SU-DHL-6 (cell line): ENCODE measurements around the gene CTBP1.

ENCODE experiments used
- H2AFZ ChIP-seq: fragments of 200-600 bp; sonication (generic); 2 replicates; pipeline ENCODE4 v1.6.1; 2014; ENCODE audit warnings: low read depth, mild to moderate bottlenecking, moderate library complexity, mixed read lengths, antibody characterized with exemption, low read length; ENCODE audit not compliant: severe bottlenecking
- H3F3A ChIP-seq: fragments of 200-600 bp; shearing (Covaris generic); 2 replicates; pipeline ENCODE4 v1.6.0; 2016; ENCODE audit warnings: antibody characterized with exemption, mild to moderate bottlenecking; ENCODE audit not compliant: insufficient read depth
- H3K27ac ChIP-seq: fragments of 200-600 bp; sonication (generic); 2 replicates; pipeline ENCODE4 v1.5.1; 2016; ENCODE audit warnings: low read depth, mild to moderate bottlenecking, low read length, moderate library complexity, mixed read lengths
- H3K27me3 ChIP-seq: fragments of 200-600 bp; sonication (generic), shearing (Covaris generic); 2 replicates; pipeline ENCODE4 v1.6.0; 2014; ENCODE audit warnings: mild to moderate bottlenecking, low read length
- H3K36me3 ChIP-seq: fragments of 200-600 bp; sonication (generic); 2 replicates; pipeline ENCODE4 v1.6.1; 2014; ENCODE audit warnings: mild to moderate bottlenecking, low read length, mixed read lengths
- H3K4me2 ChIP-seq: fragments of 300-600, 200-600 bp; shearing (Covaris generic), sonication (generic); 2 replicates; pipeline ENCODE4 v1.6.0; 2014; ENCODE audit warnings: low read length, low read depth, mild to moderate bottlenecking; ENCODE audit not compliant: poor library complexity, severe bottlenecking
- H3K4me3 ChIP-seq: fragments of 200-600 bp; sonication (generic); 2 replicates; pipeline ENCODE4 v1.5.1; 2014; ENCODE audit warnings: antibody characterized with exemption, low read length, mild to moderate bottlenecking, mixed read lengths; ENCODE audit not compliant: insufficient read depth, poor library complexity, severe bottlenecking
- H3K79me2 ChIP-seq: fragments of 200-600 bp; sonication (generic); 2 replicates; pipeline ENCODE4 v1.6.1; 2014; ENCODE audit warnings: mild to moderate bottlenecking, low read length, moderate library complexity; ENCODE audit not compliant: insufficient read depth
- H3K9ac ChIP-seq: fragments of 200-600 bp; sonication (generic); 2 replicates; pipeline ENCODE4 v1.7.0; 2014; ENCODE audit warnings: mild to moderate bottlenecking, low read length
- H3K9me2 ChIP-seq: fragments of 200-600 bp; sonication (generic); replicated peaks from 2 replicates; pipeline ENCODE4 v1.6.1; 2014; ENCODE audit warnings: low read length; ENCODE audit not compliant: insufficient read depth
- H3K9me3 ChIP-seq: fragments of 200-600 bp; sonication (generic); 2 replicates; pipeline ENCODE4 v1.6.1; 2014; ENCODE audit warnings: low read length, mixed read lengths; ENCODE audit not compliant: insufficient read depth
- H4K20me1 ChIP-seq: fragments of 200-600 bp; sonication (generic); 2 replicates; pipeline ENCODE4 v1.6.1; 2014; ENCODE audit warnings: low read depth, mild to moderate bottlenecking, antibody characterized with exemption, low read length, moderate library complexity, mixed read lengths
- EZH2phosphoT487 ChIP-seq: fragments of 200-600 bp; sonication (generic), shearing (Covaris generic); conservative IDR thresholded peaks from 2 replicates; pipeline ENCODE4 v1.6.1; 2018; ENCODE audit warnings: mild to moderate bottlenecking, antibody characterized with exemption, low read length, moderate library complexity, mixed read lengths
- TF ChIP-seq, protein P1 (sequence below): fragments of 200-600 bp; sonication (generic); IDR thresholded peaks from one replicate; pipeline ENCODE4 v1.5.1; 2017; ENCODE audit warnings: antibody characterized with exemption, mild to moderate bottlenecking, low read length, moderate library complexity; ENCODE audit not compliant: insufficient read depth, poor library complexity, severe bottlenecking

Gene CTBP1

DNA sequence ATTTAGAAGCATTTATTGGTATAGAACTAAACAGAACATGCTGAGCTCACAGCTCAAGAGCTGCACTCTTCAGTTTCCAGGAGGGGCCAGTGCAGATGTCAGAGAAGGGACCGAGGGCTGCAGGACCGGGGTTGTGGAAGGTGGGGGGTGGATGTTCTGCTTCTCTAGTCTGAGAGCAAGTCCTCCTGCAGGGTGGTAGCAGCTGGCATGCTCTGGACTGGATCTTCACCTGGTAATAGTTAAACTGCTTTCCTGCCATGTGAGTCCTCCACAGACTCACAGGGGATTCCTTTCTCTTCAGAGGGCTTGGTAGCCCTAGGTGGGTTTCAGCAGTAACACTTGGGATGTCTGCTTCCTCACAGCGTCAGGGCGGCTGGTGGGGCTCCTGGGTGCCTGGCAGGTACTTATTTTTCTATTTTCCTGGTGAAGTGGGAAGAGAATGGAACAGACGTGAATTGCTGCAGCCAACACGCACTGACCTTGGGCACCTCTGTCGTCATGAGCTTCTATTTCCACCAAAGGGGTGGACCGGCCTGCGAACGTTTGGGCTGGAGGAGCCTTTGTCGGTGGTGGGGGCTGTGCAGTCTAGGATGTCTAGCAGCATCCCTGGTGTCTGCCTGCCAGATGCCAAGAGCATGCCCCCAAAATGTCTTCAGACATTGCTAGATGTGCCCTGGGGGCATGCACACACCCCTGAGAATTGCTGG lies 43.2 kb upstream of the CTBP1 start:
- H3K4me2 ChIP-seq, result peak overlapping the region; percentile 87
- TF ChIP-seq EZH2phosphoT487, result no peak
- TF ChIP-seq, protein P1, sequence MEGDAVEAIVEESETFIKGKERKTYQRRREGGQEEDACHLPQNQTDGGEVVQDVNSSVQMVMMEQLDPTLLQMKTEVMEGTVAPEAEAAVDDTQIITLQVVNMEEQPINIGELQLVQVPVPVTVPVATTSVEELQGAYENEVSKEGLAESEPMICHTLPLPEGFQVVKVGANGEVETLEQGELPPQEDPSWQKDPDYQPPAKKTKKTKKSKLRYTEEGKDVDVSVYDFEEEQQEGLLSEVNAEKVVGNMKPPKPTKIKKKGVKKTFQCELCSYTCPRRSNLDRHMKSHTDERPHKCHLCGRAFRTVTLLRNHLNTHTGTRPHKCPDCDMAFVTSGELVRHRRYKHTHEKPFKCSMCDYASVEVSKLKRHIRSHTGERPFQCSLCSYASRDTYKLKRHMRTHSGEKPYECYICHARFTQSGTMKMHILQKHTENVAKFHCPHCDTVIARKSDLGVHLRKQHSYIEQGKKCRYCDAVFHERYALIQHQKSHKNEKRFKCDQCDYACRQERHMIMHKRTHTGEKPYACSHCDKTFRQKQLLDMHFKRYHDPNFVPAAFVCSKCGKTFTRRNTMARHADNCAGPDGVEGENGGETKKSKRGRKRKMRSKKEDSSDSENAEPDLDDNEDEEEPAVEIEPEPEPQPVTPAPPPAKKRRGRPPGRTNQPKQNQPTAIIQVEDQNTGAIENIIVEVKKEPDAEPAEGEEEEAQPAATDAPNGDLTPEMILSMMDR, result no peak

DNA sequence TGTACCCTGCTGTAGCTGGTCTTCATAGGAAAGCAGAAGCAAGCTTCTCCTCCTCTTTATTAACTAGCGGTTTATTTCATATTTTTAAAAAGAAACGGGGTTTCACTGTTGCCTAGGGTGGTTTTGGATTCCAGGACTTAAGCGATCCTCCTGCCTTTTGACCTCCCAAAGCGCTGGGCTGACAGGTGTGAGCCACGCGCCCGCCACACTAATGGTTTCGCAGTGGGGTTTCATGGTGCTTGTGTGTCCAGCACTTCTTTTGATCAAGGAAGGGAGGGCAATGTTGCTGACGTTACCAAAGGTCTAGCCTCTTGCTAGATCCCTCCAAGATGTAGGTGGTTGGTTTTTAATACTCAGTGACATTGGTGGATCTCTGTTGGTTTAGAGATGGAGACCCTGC lies 42.2 kb upstream of the CTBP1 start:
- no peaks in the 10 kb centered on the region for H3F3A ChIP-seq
- H3K9me2 ChIP-seq, result no peaks in the 10 kb centered on the region
- no peak overlapping the region for H2AFZ ChIP-seq
- H3K27ac ChIP-seq, result no peak overlapping the region
- H3K4me3 ChIP-seq, result peak overlapping the region; percentile 84
- peaks cover 56% of the 10 kb centered on the region for H3K79me2 ChIP-seq
- no peaks in the 10 kb centered on the region for H3K36me3 ChIP-seq
- no peaks in the 10 kb centered on the region; the same call in 1 of the 2 replicates for H4K20me1 ChIP-seq
- peak overlapping the region; percentile 71 for H3K9ac ChIP-seq
- H3K27me3 ChIP-seq, result no peaks in the 10 kb centered on the region
- TF ChIP-seq, protein P1, result no peak
- no peak for TF ChIP-seq EZH2phosphoT487
- peaks cover 8% of the 10 kb centered on the region; the same call in 1 of the 2 replicates for H3K9me3 ChIP-seq
- H3K4me2 ChIP-seq, result peak overlapping the region; percentile 87

More for the DNA sequence above, 43.2 kb upstream of the CTBP1 start:
- Histone ChIP-seq H3F3A (no peaks in the 10 kb centered on the region), H2AFZ (no peak overlapping the region), H3K27ac (no peak overlapping the region), H3K4me3 (no peak overlapping the region), H3K9me2 (no peaks in the 10 kb centered on the region), H3K9ac (no peak overlapping the region), H3K27me3 (no peaks in the 10 kb centered on the region), H4K20me1 (no peaks in the 10 kb centered on the region; the same call in 1 of the 2 replicates), H3K79me2 (peaks cover 66% of the 10 kb centered on the region), H3K9me3 (peaks cover under 1% of the 10 kb centered on the region; the same call in 1 of the 2 replicates), H3K36me3 (no peaks in the 10 kb centered on the region)

DNA sequence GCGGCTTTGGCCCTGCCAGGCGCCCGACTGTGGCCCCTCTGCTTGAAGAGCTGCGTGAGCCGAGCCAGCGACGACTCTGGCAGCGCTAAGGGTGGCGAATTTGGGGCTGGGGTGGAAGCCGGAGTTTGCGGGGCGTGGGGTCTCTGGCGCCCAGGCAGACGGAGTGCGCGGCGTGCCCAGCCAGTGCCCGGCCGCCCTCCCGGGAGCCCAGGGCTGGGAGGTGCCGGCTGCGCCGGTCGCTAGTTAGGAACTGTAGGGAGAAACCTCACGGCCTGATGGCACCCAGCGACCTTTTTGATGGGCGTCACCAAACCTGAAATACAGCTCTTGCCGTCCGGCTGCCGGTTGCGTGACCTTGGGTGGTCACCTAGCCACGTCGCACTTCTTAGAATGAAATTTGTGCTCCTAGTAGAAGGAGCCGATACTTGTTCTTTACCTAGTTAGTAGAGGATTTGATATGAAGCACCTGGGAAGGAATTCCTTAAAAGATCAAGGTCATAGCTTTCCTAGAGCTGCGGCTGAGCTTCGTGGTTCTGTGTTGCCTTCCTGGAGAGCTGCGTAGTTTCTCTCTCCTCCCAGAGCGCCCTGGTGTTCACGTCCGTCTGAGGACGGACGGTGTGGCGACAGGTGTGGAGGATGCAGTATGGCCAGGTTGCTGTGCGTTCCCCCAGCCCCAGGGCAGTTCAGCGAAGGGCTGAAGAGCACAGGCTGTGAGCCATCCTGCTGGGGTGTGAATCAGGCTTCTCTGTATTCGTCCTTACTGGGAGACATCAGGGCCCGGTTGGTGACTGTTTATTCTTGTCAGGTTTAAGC lies 41.4 kb upstream of the CTBP1 start:
- H3K9ac ChIP-seq, result peak overlapping the region; percentile 71
- no peak overlapping the region for H2AFZ ChIP-seq
- H3K36me3 ChIP-seq, result no peaks in the 10 kb centered on the region
- no peaks in the 10 kb centered on the region; the same call in 1 of the 2 replicates for H4K20me1 ChIP-seq
- no peaks in the 10 kb centered on the region for H3K9me2 ChIP-seq
- H3K4me2 ChIP-seq, result peak overlapping the region; percentile 87
- no peaks in the 10 kb centered on the region for H3K27me3 ChIP-seq
- H3K4me3 ChIP-seq, result peak overlapping the region; percentile 84
- peaks cover 15% of the 10 kb centered on the region; the same call in 1 of the 2 replicates for H3K9me3 ChIP-seq
- H3F3A ChIP-seq, result no peaks in the 10 kb centered on the region
- H3K79me2 ChIP-seq, result peaks cover 53% of the 10 kb centered on the region
- TF ChIP-seq, protein P1, result no peak
- TF ChIP-seq EZH2phosphoT487, result no peak
- H3K27ac ChIP-seq, result no peak overlapping the region
